Testis (tissue), 2 donors: ENCODE results near the gene PWWP2A.

Experiments used
- CTCF ChIP-seq, 3 experiments: fragments of 450-650 bp in 2 of 3; fragments of 200-600 bp in 1 of 3; sonication (generic) in 1 of 3; IDR thresholded peaks; one replicate each; pipeline ENCODE4 v1.5.1; 2016 to 2019; ENCODE audit warnings: antibody characterized with exemption in 3 of 3, mild to moderate bottlenecking in 2 of 3, moderate library complexity in 1 of 3
- POLR2A ChIP-seq: fragments of 450-650 bp; IDR thresholded peaks from one replicate; pipeline ENCODE4 v1.6.1; 2017; ENCODE audit warnings: antibody characterized with exemption, mild to moderate bottlenecking, moderate library complexity

DNA sequence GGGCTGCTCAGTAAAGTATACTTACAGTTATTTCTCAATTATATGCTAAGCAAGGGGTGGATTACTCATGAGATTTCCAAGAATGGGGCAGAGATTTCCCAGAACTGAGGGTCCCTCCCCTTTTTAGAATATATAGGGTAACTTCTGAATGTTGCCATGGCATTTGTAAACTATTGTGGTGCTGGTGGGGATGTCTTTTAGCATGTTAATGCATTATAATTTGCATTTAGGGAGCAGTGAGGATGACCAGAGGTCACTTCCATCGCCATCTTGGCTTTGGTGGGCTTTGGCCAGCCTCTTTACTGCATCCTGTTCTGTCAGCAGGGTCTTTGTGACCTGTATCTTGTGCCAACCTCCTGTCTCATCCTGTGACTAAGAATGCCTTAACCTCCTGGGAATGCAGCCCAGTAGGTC lies 74.9 kb downstream of the PWWP2A start:
- TF ChIP-seq CTCF (IDR thresholded peaks at IDR 0.05) = no peak
- no peak for TF ChIP-seq POLR2A
